OCI-LY3 (cell line): ENCODE data around the gene POC1B.
A peak's percentile ranks its signal among the peaks of the same experiment; 100 is the strongest.

Experiments
- H2AFZ ChIP-seq: fragments of 200-600, 300-600 bp; shearing (Covaris generic); 2 replicates; pipeline ENCODE4 v1.6.0; 2014; ENCODE audit warnings: antibody characterized with exemption, low read depth, low read length
- H3K27ac ChIP-seq: fragments of 200-600, 300-600 bp; sonication (generic); 2 replicates; pipeline ENCODE4 v1.5.1; 2014; ENCODE audit warnings: mild to moderate bottlenecking, low read length, moderate library complexity, mixed read lengths
- H3K27me3 ChIP-seq: fragments of 200-600, 300-600 bp; sonication (generic); 2 replicates; pipeline ENCODE4 v1.6.1; 2014; ENCODE audit warnings: low read depth, low read length, mixed read lengths
- H3K36me3 ChIP-seq: fragments of 200-600, 300-600 bp; sonication (generic); replicated peaks from 2 replicates; pipeline ENCODE3; 2014; ENCODE audit warnings: low read depth, low read length, mixed read lengths
- H3K4me1 ChIP-seq: fragments of 300-600, 200-600 bp; sonication (generic); 2 replicates; pipeline ENCODE4 v1.6.1; 2014; ENCODE audit warnings: low read length, mixed read lengths
- H3K4me2 ChIP-seq: fragments of 200-600, 300-600 bp; sonication (generic); 2 replicates; pipeline ENCODE4 v1.6.1; 2014; ENCODE audit warnings: low read length, mixed read lengths
- H3K4me3 ChIP-seq: fragments of 300-600, 200-600 bp; sonication (generic); 2 replicates; pipeline ENCODE4 v1.5.1; 2014; ENCODE audit warnings: antibody characterized with exemption, mild to moderate bottlenecking, low read length, moderate library complexity
- H3K79me2 ChIP-seq: fragments of 300-600, 200-600 bp; shearing (Covaris generic); 2 replicates; pipeline ENCODE4 v1.6.1; 2014; ENCODE audit warnings: mild to moderate bottlenecking, low read length, mixed read lengths
- H3K9ac ChIP-seq: fragments of 300-600, 200-600 bp; shearing (Covaris generic); 2 replicates; pipeline ENCODE4 v1.6.0; 2014; ENCODE audit warnings: mild to moderate bottlenecking, low read length, moderate library complexity
- H3K9me3 ChIP-seq: fragments of 200-600, 300-600 bp; shearing (Covaris generic); 2 replicates; pipeline ENCODE4 v1.6.1; 2014; ENCODE audit warnings: low read length, mixed read lengths; ENCODE audit not compliant: insufficient read depth
- H4K20me1 ChIP-seq: fragments of 200-600, 300-600 bp; sonication (generic); 2 replicates; pipeline ENCODE4 v1.6.1; 2016; ENCODE audit warnings: low read length, mixed read lengths; ENCODE audit not compliant: insufficient read depth
- EZH2phosphoT487 ChIP-seq: fragments of 200-600 bp; shearing (Covaris generic); IDR thresholded peaks from 2 replicates; pipeline ENCODE4 v1.6.1; 2018; ENCODE audit warnings: antibody characterized with exemption, mixed run types, low read depth
- TF ChIP-seq, protein P1 (sequence below): fragments of 200-600, 300-600 bp; sonication (generic); IDR thresholded peaks from 2 replicates; pipeline ENCODE4 v1.5.1; 2014; ENCODE audit warnings: antibody characterized with exemption, low read length, low read depth

Gene POC1B

GRCh38 chr12:89551747-89552146, 25.9 kb upstream of the POC1B start:
- H3K9ac ChIP-seq = no peak overlapping the region
- H3K4me2 ChIP-seq = no peak overlapping the region
- H3K36me3 ChIP-seq = no peaks in the 10 kb centered on the region
- H4K20me1 ChIP-seq = no peaks in the 10 kb centered on the region
- H3K27me3 ChIP-seq = no peaks in the 10 kb centered on the region
- no peaks in the 10 kb centered on the region for H3K9me3 ChIP-seq
- H3K4me1 ChIP-seq = no peaks in the 10 kb centered on the region
- H2AFZ ChIP-seq = no peak overlapping the region
- H3K4me3 ChIP-seq = no peak overlapping the region
- H3K27ac ChIP-seq = no peak overlapping the region
- H3K79me2 ChIP-seq = no peaks in the 10 kb centered on the region
- TF ChIP-seq, protein P1, sequence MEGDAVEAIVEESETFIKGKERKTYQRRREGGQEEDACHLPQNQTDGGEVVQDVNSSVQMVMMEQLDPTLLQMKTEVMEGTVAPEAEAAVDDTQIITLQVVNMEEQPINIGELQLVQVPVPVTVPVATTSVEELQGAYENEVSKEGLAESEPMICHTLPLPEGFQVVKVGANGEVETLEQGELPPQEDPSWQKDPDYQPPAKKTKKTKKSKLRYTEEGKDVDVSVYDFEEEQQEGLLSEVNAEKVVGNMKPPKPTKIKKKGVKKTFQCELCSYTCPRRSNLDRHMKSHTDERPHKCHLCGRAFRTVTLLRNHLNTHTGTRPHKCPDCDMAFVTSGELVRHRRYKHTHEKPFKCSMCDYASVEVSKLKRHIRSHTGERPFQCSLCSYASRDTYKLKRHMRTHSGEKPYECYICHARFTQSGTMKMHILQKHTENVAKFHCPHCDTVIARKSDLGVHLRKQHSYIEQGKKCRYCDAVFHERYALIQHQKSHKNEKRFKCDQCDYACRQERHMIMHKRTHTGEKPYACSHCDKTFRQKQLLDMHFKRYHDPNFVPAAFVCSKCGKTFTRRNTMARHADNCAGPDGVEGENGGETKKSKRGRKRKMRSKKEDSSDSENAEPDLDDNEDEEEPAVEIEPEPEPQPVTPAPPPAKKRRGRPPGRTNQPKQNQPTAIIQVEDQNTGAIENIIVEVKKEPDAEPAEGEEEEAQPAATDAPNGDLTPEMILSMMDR = peak; percentile 13; the same call in 1 of the 2 replicates
- no peak for TF ChIP-seq EZH2phosphoT487

GRCh38 chr12:89547101-89547500, 21.3 kb upstream of the POC1B start:
- H3K4me2 ChIP-seq = no peak overlapping the region
- no peaks in the 10 kb centered on the region for H4K20me1 ChIP-seq
- H2AFZ ChIP-seq = no peak overlapping the region
- no peak for TF ChIP-seq EZH2phosphoT487
- TF ChIP-seq, protein P1 = no peak
- no peak overlapping the region for H3K4me3 ChIP-seq
- no peak overlapping the region for H3K27ac ChIP-seq
- no peak overlapping the region for H3K9ac ChIP-seq
- H3K27me3 ChIP-seq = no peaks in the 10 kb centered on the region
- H3K4me1 ChIP-seq = 0 out of 2 replicates have a peak, but pooled peaks cover 3% of the 10 kb centered on the region
- no peaks in the 10 kb centered on the region for H3K9me3 ChIP-seq
- H3K79me2 ChIP-seq = no peaks in the 10 kb centered on the region
- no peaks in the 10 kb centered on the region for H3K36me3 ChIP-seq

- Histone ChIP-seq H3K9me3 (no peaks in the 10 kb centered on the region), H3K4me2 (no peak overlapping the region), H3K27ac (no peak overlapping the region), H3K4me1 (0 out of 2 replicates have a peak, but pooled peaks cover 3% of the 10 kb centered on the region), H3K4me3 (no peak overlapping the region), H2AFZ (no peak overlapping the region), H3K27me3 (no peaks in the 10 kb centered on the region), H3K9ac (no peak overlapping the region), H4K20me1 (no peaks in the 10 kb centered on the region), H3K36me3 (no peaks in the 10 kb centered on the region), H3K79me2 (no peaks in the 10 kb centered on the region)
- TF ChIP-seq EZH2phosphoT487 = no peak
These were observed 20.3 kb upstream of the POC1B start for GRCh38 chr12:89546151-89546550.

GRCh38 chr12:89544681-89545184, 18.9 kb upstream of the POC1B start:
- H3K27me3 ChIP-seq = no peaks in the 10 kb centered on the region
- H3K4me1 ChIP-seq = 0 out of 2 replicates have a peak, but pooled peaks cover 3% of the 10 kb centered on the region
- TF ChIP-seq, protein P1 = no peak
- no peak for TF ChIP-seq EZH2phosphoT487
- no peak overlapping the region for H2AFZ ChIP-seq
- H3K36me3 ChIP-seq = no peaks in the 10 kb centered on the region
- no peaks in the 10 kb centered on the region for H3K79me2 ChIP-seq
- no peak overlapping the region for H3K4me3 ChIP-seq
- H4K20me1 ChIP-seq = no peaks in the 10 kb centered on the region
- no peak overlapping the region for H3K4me2 ChIP-seq
- H3K27ac ChIP-seq = no peak overlapping the region
- no peak overlapping the region for H3K9ac ChIP-seq
- no peaks in the 10 kb centered on the region for H3K9me3 ChIP-seq
